Activated B cell treated with CpG ODN at 0.5 μM for 24 hours (primary cell): ENCODE measurements around the gene BMI1. TPM values are rescaled to one million over a fixed set of nuclear protein-coding genes. Genes with fewer than 3 reads are reported as not detected.

Source experiments
- total RNA-seq: library from RNA; stranded (reverse); gene quantifications from 2 replicates; pipeline ENCODE4 v1.2.3, GENCODE V29; 2022

Gene BMI1
- total RNA-seq, 1 donor from 2014 or later = 70.1 TPM

Other genes with a start within 250 kb of the BMI1 start
- not detected in 2 replicates for gene EBLN1, start 103.1 kb upstream of the BMI1 start, total RNA-seq
- 68.2 and 72.8 TPM in 2 replicates for gene COMMD3, start 4.7 kb upstream of the BMI1 start, total RNA-seq
- 0.12 and 0.62 TPM in 2 replicates for gene SPAG6, start 24.4 kb downstream of the BMI1 start, total RNA-seq